HG02852 (cell line): ENCODE data around the gene ENO4.

Experiments used
- ATAC-seq: cut with Tn5 transposase; IDR thresholded peaks from one replicate; pipeline ENCODE4 v1.9.1; 2021; ENCODE audit warnings: mild to moderate bottlenecking, moderate library complexity; ENCODE audit not compliant: unreplicated experiment

Gene ENO4

GRCh38 chr10:116866066-116866465, 16.8 kb downstream of the ENO4 start:
- no peak for ATAC-seq

- ATAC-seq: no peak
These were observed 17.8 kb downstream of the ENO4 start for GRCh38 chr10:116866987-116867595.

- no peak for ATAC-seq
These were observed 18.9 kb downstream of the ENO4 start for GRCh38 chr10:116868198-116868676.

GRCh38 chr10:116868722-116869121, 19.4 kb downstream of the ENO4 start:
- ATAC-seq: no peak

- ATAC-seq: no peak
These were observed 21.6 kb downstream of the ENO4 start for GRCh38 chr10:116870949-116871348.

- no peak for ATAC-seq
These were observed 23.8 kb downstream of the ENO4 start for GRCh38 chr10:116873134-116873533.

GRCh38 chr10:116875897-116876296, 26.6 kb downstream of the ENO4 start:
- ATAC-seq: no peak

- no peak for ATAC-seq
These were observed 28.1 kb downstream of the ENO4 start for GRCh38 chr10:116877391-116877790.

- no peak for ATAC-seq
These were observed 28.8 kb downstream of the ENO4 start for GRCh38 chr10:116878123-116878522.

GRCh38 chr10:116879817-116880216, 30.5 kb downstream of the ENO4 start:
- no peak for ATAC-seq

GRCh38 chr10:116880716-116881482, 31.6 kb downstream of the ENO4 start:
- no peak for ATAC-seq

- ATAC-seq: no peak
These were observed 33.3 kb downstream of the ENO4 start for GRCh38 chr10:116882639-116883038.

GRCh38 chr10:116886772-116887171, 37.5 kb downstream of the ENO4 start:
- ATAC-seq: no peak

- ATAC-seq: no peak
These were observed 39.2 kb downstream of the ENO4 start for GRCh38 chr10:116888380-116889055.

GRCh38 chr10:116889066-116889465, 39.8 kb downstream of the ENO4 start:
- ATAC-seq: no peak

GRCh38 chr10:116891208-116891607, 41.9 kb downstream of the ENO4 start:
- no peak for ATAC-seq

- ATAC-seq: no peak
These were observed 43.8 kb downstream of the ENO4 start for GRCh38 chr10:116892907-116893685.

GRCh38 chr10:116893686-116894037, 44.4 kb downstream of the ENO4 start:
- ATAC-seq: no peak

GRCh38 chr10:116899626-116900025, 50.3 kb downstream of the ENO4 start:
- ATAC-seq: no peak

GRCh38 chr10:116905845-116906210, 56.5 kb downstream of the ENO4 start:
- ATAC-seq: no peak

GRCh38 chr10:116907245-116907987, 58.1 kb downstream of the ENO4 start:
- no peak for ATAC-seq
